HepG2 (cell line): ENCODE measurements around the gene SRRM1. TPM values are rescaled to one million over a fixed set of nuclear protein-coding genes. Genes with fewer than 3 reads are reported as not detected.

ENCODE experiments used
- AGO2 ChIP-seq: fragments of 200-400 bp; formaldehyde crosslinking; optimal IDR thresholded peaks from 2 replicates; pipeline ENCODE3; 2017; ENCODE audit warnings: mild to moderate bottlenecking, low read depth, low read length, moderate library complexity
- DNMT1 ChIP-seq: sonication (generic); formaldehyde crosslinking; IDR thresholded peaks from 2 replicates; pipeline ENCODE4 v1.5.1; 2020; ENCODE audit warnings: mild to moderate bottlenecking, missing genetic modification reagents
- EED ChIP-seq: sonication (generic); formaldehyde crosslinking; IDR thresholded peaks from 2 replicates; pipeline ENCODE4 v1.5.0; 2020; ENCODE audit warnings: mild to moderate bottlenecking, missing genetic modification reagents
- HNRNPK ChIP-seq: fragments of 200-400 bp; formaldehyde crosslinking; IDR thresholded peaks from 2 replicates; pipeline ENCODE4 v1.6.1; 2018; ENCODE audit warnings: low read length, low read depth, moderate library complexity, mild to moderate bottlenecking; ENCODE audit not compliant: poor library complexity, severe bottlenecking
- KDM2A ChIP-seq: sonication (generic); formaldehyde crosslinking; IDR thresholded peaks from 2 replicates; pipeline ENCODE4 v1.4.0; 2020; ENCODE audit warnings: low read depth, missing genetic modification reagents, borderline replicate concordance
- PAF1 ChIP-seq: IDR thresholded peaks from 2 replicates; pipeline ENCODE4 v1.6.1; 2016; ENCODE audit warnings: missing genetic modification reagents, missing compliant biosample characterization
- RBFOX2 ChIP-seq: fragments of 200-400 bp; formaldehyde crosslinking; IDR thresholded peaks from 2 replicates; pipeline ENCODE4 v1.6.1; 2017; ENCODE audit warnings: low read depth, mild to moderate bottlenecking, low read length
- SALL1 ChIP-seq: sonication (generic); formaldehyde crosslinking; IDR thresholded peaks from 2 replicates; pipeline ENCODE4 v1.8.0; 2022; ENCODE audit warnings: mild to moderate bottlenecking, missing genetic modification reagents
- SPEN ChIP-seq: sonication (generic); formaldehyde crosslinking; IDR thresholded peaks from 2 replicates; pipeline ENCODE4 v1.5.1; 2020; ENCODE audit warnings: low read depth, mild to moderate bottlenecking, missing genetic modification reagents
- ZBTB26 ChIP-seq: IDR thresholded peaks from 2 replicates; pipeline ENCODE4 v1.6.1; 2016; ENCODE audit warnings: missing compliant biosample characterization, missing genetic modification reagents, borderline replicate concordance
- ZNF296 ChIP-seq: sonication (generic); formaldehyde crosslinking; conservative IDR thresholded peaks from 2 replicates; pipeline ENCODE4 v1.5.0; 2020; ENCODE audit warnings: mild to moderate bottlenecking, missing genetic modification reagents
- ZNF441 ChIP-seq: sonication (generic); formaldehyde crosslinking; IDR thresholded peaks from 2 replicates; pipeline ENCODE4 v1.7.0; 2021; ENCODE audit warnings: missing genetic modification reagents, borderline replicate concordance
- ZNF564 ChIP-seq: sonication (generic); formaldehyde crosslinking; IDR thresholded peaks from 2 replicates; pipeline ENCODE4 v1.8.1; 2023; ENCODE audit warnings: mild to moderate bottlenecking, missing genetic modification reagents
- ZNF687 ChIP-seq: sonication (generic); formaldehyde crosslinking; IDR thresholded peaks from 2 replicates; pipeline ENCODE4 v1.5.1; 2020; ENCODE audit warnings: mild to moderate bottlenecking, missing genetic modification reagents, moderate library complexity
- ZNF816 ChIP-seq: sonication (generic); formaldehyde crosslinking; IDR thresholded peaks from 2 replicates; pipeline ENCODE4 v1.8.0; 2022; ENCODE audit warnings: missing genetic modification reagents, mild to moderate bottlenecking, borderline replicate concordance
- polyA plus RNA-seq, 8 experiments: library from polyadenylated mRNA; depleted of rRNA in 3 of 8; stranded (reverse) in 7 of 8; unstranded in 1 of 8; fragments of >200 nt; fragmentation: Illumina TruSeq in 4 of 8; extraction: Trizol in 4 of 8; gene quantifications; 2 replicates each; pipeline versions ENCODE4 v1.2.1 to v1.2.3, GENCODE V29; 2011 to 2016; ENCODE audit warnings: low read depth in 4 of 8, missing spikeins in 1 of 8, mixed read lengths in 1 of 8; ENCODE audit not compliant: insufficient read depth in 1 of 8
- total RNA-seq, 5 experiments: library from RNA; depleted of rRNA; stranded (reverse); fragments of >200 nt; fragmentation: Illumina TruSeq; extraction: Trizol; gene quantifications; 2 replicates each; pipeline ENCODE4 v1.2.3, GENCODE V29; 2016; ENCODE audit warnings: low read depth in 1 of 5
- TF ChIP-seq, protein P1 (sequence below): sonication (generic); formaldehyde crosslinking; IDR thresholded peaks from 2 replicates; pipeline ENCODE4 v1.4.0; 2020; ENCODE audit warnings: missing genetic modification reagents
- TF ChIP-seq, protein P2 (sequence below): sonication (generic); formaldehyde crosslinking; IDR thresholded peaks from 2 replicates; pipeline ENCODE4 v1.4.0; 2020; ENCODE audit warnings: mild to moderate bottlenecking, missing genetic modification reagents
- TF ChIP-seq, protein P3 (sequence below): IDR thresholded peaks from 2 replicates; pipeline ENCODE4 v1.6.1; 2016; ENCODE audit warnings: mild to moderate bottlenecking, missing biosample characterization, missing genetic modification reagents

The SRRM1 gene
- total and polyA plus RNA-seq, 2 of the 13 experiments (the other 11 are each of a cell fraction or from before 2014, with no cell fraction given) = 31.6 to 44.5 TPM

DNA sequence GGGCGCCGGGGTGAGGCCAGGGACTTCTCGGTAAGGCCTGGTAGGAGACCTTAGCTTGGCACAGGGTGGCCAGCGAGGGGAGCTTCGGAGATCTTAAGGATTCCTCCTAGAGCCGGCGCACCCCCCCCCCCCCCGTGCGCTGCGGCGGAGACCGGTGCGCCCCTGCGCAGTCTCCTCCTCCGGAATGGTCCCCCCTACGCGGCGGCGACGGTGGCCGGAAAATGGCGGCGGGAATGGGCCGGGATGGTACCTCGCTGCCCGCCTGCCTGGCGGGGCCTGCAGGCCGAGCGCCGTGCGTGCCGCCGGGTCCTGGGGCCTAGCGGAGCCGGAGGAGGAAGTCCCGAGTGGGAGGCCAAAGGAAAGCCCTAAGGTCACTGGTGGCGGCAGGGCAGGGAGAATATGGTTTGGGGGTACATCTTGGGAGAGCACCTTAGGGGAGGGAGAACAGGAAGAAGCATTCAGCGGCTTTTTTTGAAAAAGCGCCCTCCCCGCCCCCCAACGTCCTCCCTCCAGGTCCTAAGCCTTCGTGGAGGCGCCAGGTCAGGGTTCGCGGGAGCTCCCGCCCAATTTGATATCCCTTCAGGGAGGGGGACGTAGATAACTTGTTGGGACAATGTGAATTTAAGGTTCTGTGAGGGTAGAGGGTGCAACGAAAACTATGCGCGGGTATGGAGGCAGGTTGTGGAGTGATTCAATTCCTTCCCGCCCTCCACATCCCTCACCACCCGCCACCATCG is 429 bp downstream of the SRRM1 start (continued):
- TF ChIP-seq, protein P1, sequence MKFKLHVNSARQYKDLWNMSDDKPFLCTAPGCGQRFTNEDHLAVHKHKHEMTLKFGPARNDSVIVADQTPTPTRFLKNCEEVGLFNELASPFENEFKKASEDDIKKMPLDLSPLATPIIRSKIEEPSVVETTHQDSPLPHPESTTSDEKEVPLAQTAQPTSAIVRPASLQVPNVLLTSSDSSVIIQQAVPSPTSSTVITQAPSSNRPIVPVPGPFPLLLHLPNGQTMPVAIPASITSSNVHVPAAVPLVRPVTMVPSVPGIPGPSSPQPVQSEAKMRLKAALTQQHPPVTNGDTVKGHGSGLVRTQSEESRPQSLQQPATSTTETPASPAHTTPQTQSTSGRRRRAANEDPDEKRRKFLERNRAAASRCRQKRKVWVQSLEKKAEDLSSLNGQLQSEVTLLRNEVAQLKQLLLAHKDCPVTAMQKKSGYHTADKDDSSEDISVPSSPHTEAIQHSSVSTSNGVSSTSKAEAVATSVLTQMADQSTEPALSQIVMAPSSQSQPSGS (CRISPR knock-in tag) = 0 out of 2 replicates have a peak, but pooled peaks have one; percentile 5
- TF ChIP-seq SPEN (CRISPR knock-in tag) = 0 out of 2 replicates have a peak, but pooled peaks have one; percentile 22
- TF ChIP-seq ZNF816 (CRISPR knock-in tag) = no peak
- TF ChIP-seq, protein P2, sequence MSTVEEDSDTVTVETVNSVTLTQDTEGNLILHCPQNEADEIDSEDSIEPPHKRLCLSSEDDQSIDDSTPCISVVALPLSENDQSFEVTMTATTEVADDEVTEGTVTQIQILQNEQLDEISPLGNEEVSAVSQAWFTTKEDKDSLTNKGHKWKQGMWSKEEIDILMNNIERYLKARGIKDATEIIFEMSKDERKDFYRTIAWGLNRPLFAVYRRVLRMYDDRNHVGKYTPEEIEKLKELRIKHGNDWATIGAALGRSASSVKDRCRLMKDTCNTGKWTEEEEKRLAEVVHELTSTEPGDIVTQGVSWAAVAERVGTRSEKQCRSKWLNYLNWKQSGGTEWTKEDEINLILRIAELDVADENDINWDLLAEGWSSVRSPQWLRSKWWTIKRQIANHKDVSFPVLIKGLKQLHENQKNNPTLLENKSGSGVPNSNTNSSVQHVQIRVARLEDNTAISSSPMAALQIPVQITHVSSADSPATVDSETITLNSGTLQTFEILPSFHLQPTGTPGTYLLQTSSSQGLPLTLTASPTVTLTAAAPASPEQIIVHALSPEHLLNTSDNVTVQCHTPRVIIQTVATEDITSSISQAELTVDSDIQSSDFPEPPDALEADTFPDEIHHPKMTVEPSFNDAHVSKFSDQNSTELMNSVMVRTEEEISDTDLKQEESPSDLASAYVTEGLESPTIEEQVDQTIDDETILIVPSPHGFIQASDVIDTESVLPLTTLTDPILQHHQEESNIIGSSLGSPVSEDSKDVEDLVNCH (CRISPR knock-in tag) = no peak
- TF ChIP-seq PAF1 = no peak
- peak; percentile 76 for TF ChIP-seq RBFOX2
- no peak; the same call in 1 of the 2 replicates for TF ChIP-seq ZNF564 (CRISPR knock-in tag)
- TF ChIP-seq, protein P3, sequence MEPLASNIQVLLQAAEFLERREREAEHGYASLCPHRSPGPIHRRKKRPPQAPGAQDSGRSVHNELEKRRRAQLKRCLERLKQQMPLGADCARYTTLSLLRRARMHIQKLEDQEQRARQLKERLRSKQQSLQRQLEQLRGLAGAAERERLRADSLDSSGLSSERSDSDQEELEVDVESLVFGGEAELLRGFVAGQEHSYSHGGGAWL = peak; percentile 17; the same call in 1 of the 2 replicates
- TF ChIP-seq KDM2A (CRISPR knock-in tag) = peak; percentile 62; the same call in 1 of the 2 replicates
- TF ChIP-seq EED (CRISPR knock-in tag) = 0 out of 2 replicates have a peak, but pooled peaks have one; percentile 27
- TF ChIP-seq HNRNPK = peak; percentile 34
- no peak for TF ChIP-seq ZNF296 (CRISPR knock-in tag)
- TF ChIP-seq DNMT1 (CRISPR knock-in tag) = peak; percentile 9; the same call in 1 of the 2 replicates
- peak; percentile 6; the same call in 1 of the 2 replicates for TF ChIP-seq ZNF687 (CRISPR knock-in tag)
- TF ChIP-seq AGO2 = peak; percentile 82
- TF ChIP-seq ZNF441 = peak; percentile 45; the same call in 1 of the 2 replicates
- peak; percentile 21; the same call in 1 of the 2 replicates for TF ChIP-seq SALL1
- TF ChIP-seq ZBTB26 (CRISPR knock-in tag) = no peak
